ENCODE data around the gene TSPAN9.

TSPAN9 gene

DNA sequence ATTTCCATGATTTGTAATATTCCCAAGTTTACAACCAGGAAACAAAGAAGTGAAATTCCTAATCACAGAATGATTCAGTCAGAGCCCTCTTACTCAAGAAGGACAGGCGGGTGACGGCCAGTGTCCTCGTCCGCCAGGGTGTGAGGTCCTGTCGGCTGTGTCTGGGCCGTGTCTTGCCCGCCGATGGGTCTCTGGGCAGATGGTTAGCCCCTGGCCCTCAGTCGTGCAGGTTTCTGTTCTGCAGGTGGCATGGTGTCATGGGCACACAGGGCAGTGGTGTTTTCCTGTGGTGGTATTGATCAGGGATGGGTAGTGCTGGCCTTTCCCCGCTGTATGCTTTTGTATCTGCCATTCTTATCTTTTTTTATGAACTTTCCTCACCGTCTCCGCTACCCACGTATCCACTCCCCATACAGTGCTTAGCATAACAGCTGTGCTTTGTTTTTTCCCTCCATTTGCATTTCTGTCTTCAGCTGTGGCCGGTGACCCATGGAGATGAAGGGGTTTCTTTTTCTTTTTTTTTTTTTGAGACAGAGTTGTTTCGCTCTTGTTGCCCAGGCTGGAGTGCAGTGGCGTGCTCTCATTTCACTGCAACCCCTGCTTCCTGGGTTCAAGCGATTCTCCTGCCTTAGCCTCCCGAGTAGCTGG is 100.7 kb downstream of the TSPAN9 start:
- CTCF ChIA-PET, result interaction anchor here (1.3 to 3.3 kb wide), 3 partner anchors 25 to 122 kb away, joined by 3 to 7 read pairs (median 7); no protein-coding TSS in a partner anchor
- POLR2A ChIA-PET, result no interaction called here
- DNase-seq (ENCODE audit: extremely low spot score), result no peak

GRCh38 chr12:3178671-3179313 is 101.6 kb downstream of the TSPAN9 start:
- no peak for DNase-seq (ENCODE audit: extremely low spot score)
- CTCF ChIA-PET, result interaction anchor here (0.7 to 3.3 kb wide), 3 partner anchors 10 to 122 kb away, joined by 3 to 7 read pairs (median 3); no protein-coding TSS in a partner anchor
- POLR2A ChIA-PET, result no interaction called here
- TF ChIP-seq CTCF (IDR thresholded peaks at IDR 0.05; ENCODE audit: control extremely low read depth, extremely low read depth, low read depth, missing control alignments), result no peak

More for the DNA sequence above, 100.7 kb downstream of the TSPAN9 start:
- no peak for TF ChIP-seq CTCF (IDR thresholded peaks at IDR 0.05; ENCODE audit: control extremely low read depth, extremely low read depth, low read depth, missing control alignments)

DNA sequence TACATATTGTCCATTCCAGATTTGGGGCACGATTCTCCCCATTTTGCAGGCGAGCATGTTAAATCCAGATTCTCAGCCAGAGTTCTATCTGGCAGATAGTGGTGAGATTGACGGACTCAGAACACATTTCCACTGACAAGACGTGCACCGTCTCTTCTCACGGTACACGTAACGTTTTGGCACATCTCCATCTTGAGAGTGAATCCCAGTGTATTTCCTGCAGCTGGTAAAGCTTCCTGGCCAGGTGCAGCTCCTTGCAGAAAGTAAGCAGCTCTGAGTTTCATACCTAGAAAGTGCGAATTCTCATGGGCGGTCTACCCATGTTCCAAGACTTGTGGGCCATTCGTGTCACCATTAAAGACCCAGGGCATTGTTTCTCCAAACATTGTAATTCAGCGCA is 102.6 kb downstream of the TSPAN9 start:
- POLR2A ChIA-PET, result no interaction called here
- no peak for TF ChIP-seq CTCF (IDR thresholded peaks at IDR 0.05; ENCODE audit: control extremely low read depth, extremely low read depth, low read depth, missing control alignments)
- CTCF ChIA-PET, result interaction anchor here (1.0 to 3.3 kb wide), 3 partner anchors 23 to 121 kb away, joined by 3 to 7 read pairs (median 3); no protein-coding TSS in a partner anchor

GRCh38 chr12:3182426-3182825 is 105.2 kb downstream of the TSPAN9 start:
- POLR2A ChIA-PET, result no interaction called here

More for the DNA sequence above, 102.6 kb downstream of the TSPAN9 start:
- DNase-seq (ENCODE audit: extremely low spot score), result no peak

GRCh38 chr12:3184485-3184884 is 107.3 kb downstream of the TSPAN9 start:
- DNase-seq (ENCODE audit: extremely low spot score), result no peak
- no peak for TF ChIP-seq CTCF (IDR thresholded peaks at IDR 0.05; ENCODE audit: control extremely low read depth, extremely low read depth, low read depth, missing control alignments)
- ChIA-PET CTCF (interaction anchor here (0.8 to 2.0 kb wide), 2 partner anchors 15 to 116 kb away, joined by 3 to 7 read pairs; no protein-coding TSS in a partner anchor), POLR2A (no interaction called here)

More at GRCh38 chr12:3182426-3182825, 105.2 kb downstream of the TSPAN9 start:
- CTCF ChIA-PET, result interaction anchor here (1.3 to 2.9 kb wide), 2 partner anchors 19 to 21 kb away, joined by 3 to 6 read pairs; no protein-coding TSS in a partner anchor
- no peak for DNase-seq (ENCODE audit: extremely low spot score)
- no peak for TF ChIP-seq CTCF (IDR thresholded peaks at IDR 0.05; ENCODE audit: control extremely low read depth, extremely low read depth, low read depth, missing control alignments)

DNA sequence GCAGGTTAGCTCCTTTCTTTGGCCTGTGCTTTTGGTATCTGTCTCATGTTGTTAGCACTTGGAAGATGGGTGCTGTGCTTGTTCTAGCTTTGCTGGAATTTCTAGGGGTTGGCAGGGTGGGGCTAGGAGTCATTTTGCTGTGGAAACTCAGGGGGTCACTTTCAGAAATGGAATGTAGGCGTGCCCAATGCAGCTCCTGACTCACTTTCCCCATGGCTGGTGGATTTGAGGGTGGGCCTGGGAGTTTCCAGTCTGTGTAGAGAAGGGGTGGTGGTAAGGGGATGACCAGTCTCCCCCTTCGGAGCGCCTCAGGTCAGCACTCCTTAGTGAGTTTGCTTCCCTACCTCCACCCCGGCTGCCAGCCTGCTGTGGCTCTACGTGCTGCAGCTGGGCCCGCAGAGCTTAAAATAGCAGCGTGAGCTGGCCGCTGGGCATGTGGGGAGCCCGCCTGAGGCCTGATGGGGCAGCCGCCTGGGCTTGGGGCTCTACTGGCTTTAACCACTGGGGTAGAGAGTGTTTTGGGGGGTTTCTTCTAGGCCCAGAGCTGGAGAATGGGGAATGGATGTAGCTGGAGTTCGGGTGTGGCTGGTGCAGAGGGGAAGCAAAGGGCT is 108.2 kb downstream of the TSPAN9 start:
- TF ChIP-seq CTCF (IDR thresholded peaks at IDR 0.05; ENCODE audit: control extremely low read depth, extremely low read depth, low read depth, missing control alignments), result no peak
- no peak for DNase-seq (ENCODE audit: extremely low spot score)
- POLR2A ChIA-PET, result no interaction called here
- CTCF ChIA-PET, result interaction anchor here (0.9 to 2.3 kb wide), 4 partner anchors 12 to 115 kb away, joined by 3 to 12 read pairs (median 6); no protein-coding TSS in a partner anchor
